Measurements from ENCODE around the gene ADAMTS14.

Gene ADAMTS14

DNA sequence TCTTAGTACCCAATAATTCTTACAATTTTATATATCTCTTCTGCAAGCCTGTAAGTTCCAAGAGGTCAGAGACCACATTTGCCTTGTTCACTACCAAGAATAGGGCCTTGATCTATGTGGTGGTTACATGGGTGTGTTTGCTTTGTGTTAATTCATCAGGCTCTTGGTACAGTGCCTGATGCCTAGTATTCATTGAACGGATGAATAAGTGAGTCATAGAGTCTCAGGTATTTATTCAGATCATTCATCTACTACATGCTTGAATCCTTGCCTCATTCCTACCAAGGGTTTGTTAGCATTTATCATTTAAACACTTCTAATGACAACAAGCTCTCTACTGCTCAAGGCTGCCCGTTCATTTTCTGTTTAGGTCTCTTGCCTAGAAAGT lies 132.1 kb downstream of the ADAMTS14 start:
- DNase-seq (ENCODE audit: extremely low spot score) = no peak
- POLR2A ChIA-PET = no interaction called here
- TF ChIP-seq, protein P1, sequence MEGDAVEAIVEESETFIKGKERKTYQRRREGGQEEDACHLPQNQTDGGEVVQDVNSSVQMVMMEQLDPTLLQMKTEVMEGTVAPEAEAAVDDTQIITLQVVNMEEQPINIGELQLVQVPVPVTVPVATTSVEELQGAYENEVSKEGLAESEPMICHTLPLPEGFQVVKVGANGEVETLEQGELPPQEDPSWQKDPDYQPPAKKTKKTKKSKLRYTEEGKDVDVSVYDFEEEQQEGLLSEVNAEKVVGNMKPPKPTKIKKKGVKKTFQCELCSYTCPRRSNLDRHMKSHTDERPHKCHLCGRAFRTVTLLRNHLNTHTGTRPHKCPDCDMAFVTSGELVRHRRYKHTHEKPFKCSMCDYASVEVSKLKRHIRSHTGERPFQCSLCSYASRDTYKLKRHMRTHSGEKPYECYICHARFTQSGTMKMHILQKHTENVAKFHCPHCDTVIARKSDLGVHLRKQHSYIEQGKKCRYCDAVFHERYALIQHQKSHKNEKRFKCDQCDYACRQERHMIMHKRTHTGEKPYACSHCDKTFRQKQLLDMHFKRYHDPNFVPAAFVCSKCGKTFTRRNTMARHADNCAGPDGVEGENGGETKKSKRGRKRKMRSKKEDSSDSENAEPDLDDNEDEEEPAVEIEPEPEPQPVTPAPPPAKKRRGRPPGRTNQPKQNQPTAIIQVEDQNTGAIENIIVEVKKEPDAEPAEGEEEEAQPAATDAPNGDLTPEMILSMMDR (IDR thresholded peaks at IDR 0.05; ENCODE audit: control extremely low read depth, extremely low read depth, low read depth, missing control alignments) = no peak
- CTCF ChIA-PET = interaction anchor here (0.9 to 1.1 kb wide), 2 partner anchors 11 to 12 kb away, joined by 3 to 4 read pairs; no protein-coding TSS in a partner anchor

DNA sequence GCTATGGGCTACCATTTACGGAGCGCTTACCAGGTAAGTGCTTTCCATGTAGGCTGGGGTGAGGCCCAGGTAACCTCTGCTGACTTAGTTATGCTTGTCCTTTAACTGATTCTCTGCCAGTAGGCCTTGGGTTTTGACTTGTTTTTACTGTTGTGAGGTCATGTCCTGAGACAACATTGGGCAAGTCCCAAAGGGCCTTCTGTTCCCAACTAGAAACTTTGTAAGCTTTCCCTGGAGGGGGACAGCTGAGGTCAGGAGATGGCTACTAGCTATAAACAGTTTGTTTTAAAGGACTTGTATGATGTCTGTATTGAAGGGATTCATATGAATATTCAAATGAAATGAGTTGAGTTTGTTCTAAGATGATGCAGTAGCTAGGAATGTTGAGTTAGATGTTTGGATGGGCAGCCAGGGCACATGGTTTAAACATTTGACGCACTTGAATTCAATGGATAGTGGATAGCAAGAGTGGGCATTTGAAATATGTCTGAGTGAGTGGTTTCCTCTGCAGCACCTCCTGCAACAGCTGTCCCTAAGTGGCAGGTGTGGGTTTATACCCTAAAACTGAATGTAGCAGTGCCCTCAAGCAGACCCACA lies 133.4 kb downstream of the ADAMTS14 start:
- CTCF ChIA-PET = interaction anchor here (0.9 kb wide), 1 partner anchor 97 kb away, joined by 3 read pairs; no protein-coding TSS in a partner anchor
- no peak for DNase-seq (ENCODE audit: extremely low spot score)
- TF ChIP-seq, protein P1 (IDR thresholded peaks at IDR 0.05; ENCODE audit: control extremely low read depth, extremely low read depth, low read depth, missing control alignments) = no peak
- POLR2A ChIA-PET = no interaction called here

DNA sequence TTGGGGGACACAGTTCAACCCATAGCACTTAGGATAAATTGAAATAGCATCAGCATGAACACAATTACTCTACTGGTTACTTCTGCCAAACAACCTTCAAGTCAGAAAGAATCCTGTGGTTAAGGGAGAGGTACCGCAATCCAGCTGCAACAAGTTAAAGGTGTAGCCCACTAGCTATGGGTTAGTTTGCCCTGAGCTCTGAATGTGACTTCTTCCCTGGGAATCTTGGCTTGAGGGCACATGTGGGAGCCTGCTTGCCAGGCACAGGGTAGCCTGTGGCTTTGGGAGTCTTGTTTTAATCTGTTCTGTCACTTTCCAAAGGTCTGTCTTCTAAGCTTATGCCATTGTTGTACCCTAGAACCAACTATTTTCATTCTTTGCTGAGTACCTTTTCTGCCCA lies 134.5 kb downstream of the ADAMTS14 start:
- TF ChIP-seq, protein P1 (IDR thresholded peaks at IDR 0.05; ENCODE audit: control extremely low read depth, extremely low read depth, low read depth, missing control alignments) = no peak
- ChIA-PET CTCF (no interaction called here), POLR2A (no interaction called here)
- no peak for DNase-seq (ENCODE audit: extremely low spot score)

DNA sequence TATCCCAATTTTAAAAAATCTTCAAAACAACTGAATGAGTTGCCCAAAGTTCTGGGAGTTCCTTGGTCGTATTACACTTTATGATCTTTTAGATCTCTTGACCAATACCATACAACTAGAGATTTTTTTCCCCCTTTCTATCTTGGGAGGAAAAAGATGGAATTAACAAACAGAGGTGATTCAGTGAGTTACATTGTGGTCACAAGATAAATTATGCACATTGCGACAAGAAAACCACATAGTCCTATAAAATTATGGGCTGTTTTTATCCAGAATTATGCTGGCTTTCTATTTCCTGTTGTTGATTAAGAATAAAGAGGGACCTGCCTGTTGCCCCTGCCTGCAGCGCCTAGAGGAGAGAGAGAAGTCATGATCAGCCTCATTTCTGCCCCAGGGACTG lies 135.2 kb downstream of the ADAMTS14 start:
- TF ChIP-seq, protein P1 (IDR thresholded peaks at IDR 0.05; ENCODE audit: control extremely low read depth, extremely low read depth, low read depth, missing control alignments) = no peak
- no peak for DNase-seq (ENCODE audit: extremely low spot score)
- POLR2A ChIA-PET = no interaction called here
- CTCF ChIA-PET = no interaction called here

DNA sequence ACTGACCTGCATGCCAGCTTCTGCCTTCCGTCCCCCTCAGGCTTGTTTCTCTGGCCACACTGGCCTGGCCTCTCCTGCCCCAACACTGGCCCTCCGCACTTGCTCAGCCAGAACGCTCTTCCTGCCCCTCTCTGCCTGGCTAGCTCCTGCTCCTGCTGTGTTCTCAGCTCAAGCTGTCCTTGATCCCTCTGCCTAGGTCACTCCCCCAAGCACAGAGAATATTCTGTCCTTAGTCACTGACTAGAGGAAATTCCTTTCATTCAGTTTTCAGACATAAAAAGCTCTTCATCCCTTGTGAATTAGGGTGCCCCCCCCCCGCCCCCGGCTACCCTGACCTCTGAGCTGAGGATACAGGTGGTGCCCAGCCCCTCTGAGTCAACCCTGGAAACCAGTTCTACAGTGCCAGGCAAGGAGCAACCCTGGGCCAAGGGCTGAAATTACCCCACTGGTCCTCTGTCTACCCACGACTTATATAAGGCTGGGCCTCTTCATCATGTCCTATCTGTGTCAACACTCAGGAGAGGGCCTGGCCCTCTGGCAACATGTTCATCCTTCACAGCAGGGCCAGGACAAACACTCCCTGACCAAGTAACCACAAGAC lies 136.8 kb downstream of the ADAMTS14 start:
- CTCF ChIA-PET = interaction anchor here (1.0 to 1.3 kb wide), 2 partner anchors 48 to 259 kb away, joined by 3 to 4 read pairs; no protein-coding TSS in a partner anchor
- POLR2A ChIA-PET = no interaction called here
- no peak for DNase-seq (ENCODE audit: extremely low spot score)
- TF ChIP-seq, protein P1 (IDR thresholded peaks at IDR 0.05; ENCODE audit: control extremely low read depth, extremely low read depth, low read depth, missing control alignments) = no peak

DNA sequence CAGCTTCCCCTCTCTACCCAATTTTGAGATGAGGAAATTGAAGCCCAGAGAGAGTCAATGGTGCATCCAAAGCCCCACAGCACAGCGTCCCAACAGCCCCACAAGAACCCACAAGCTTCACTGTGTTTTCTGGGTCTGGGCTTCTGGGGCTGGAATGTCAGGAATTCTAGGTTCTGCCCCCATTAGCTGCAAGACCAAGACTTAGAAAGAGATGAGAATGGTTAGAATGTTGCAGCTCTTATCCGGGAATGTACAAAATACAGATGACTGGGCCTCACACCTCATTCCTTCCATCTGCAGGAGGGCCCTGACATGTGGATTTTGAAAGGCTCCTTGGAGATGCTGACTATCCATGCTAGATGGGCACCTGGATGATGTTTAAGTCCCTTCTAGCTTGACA lies 137.4 kb downstream of the ADAMTS14 start:
- ChIA-PET POLR2A (no interaction called here), CTCF (interaction anchor here (0.7 to 1.5 kb wide), 5 partner anchors 10 to 260 kb away, joined by 3 to 5 read pairs (median 3); no protein-coding TSS in a partner anchor)
- DNase-seq (ENCODE audit: extremely low spot score) = no peak
- TF ChIP-seq, protein P1 (IDR thresholded peaks at IDR 0.05; ENCODE audit: control extremely low read depth, extremely low read depth, low read depth, missing control alignments) = no peak
